22Rv1 (cell line): ENCODE results near the gene MYLIP.

ENCODE experiments used
- ZFX ChIP-seq: fragments of 450-650 bp; IDR thresholded peaks from 2 replicates; pipeline ENCODE4 v1.6.1; 2017; ENCODE audit warnings: antibody characterized with exemption, borderline replicate concordance
- TF ChIP-seq, protein P1 (sequence below): fragments of 450-650 bp; IDR thresholded peaks from 2 replicates; pipeline ENCODE4 v1.5.1; 2017; ENCODE audit warnings: mild to moderate bottlenecking

DNA sequence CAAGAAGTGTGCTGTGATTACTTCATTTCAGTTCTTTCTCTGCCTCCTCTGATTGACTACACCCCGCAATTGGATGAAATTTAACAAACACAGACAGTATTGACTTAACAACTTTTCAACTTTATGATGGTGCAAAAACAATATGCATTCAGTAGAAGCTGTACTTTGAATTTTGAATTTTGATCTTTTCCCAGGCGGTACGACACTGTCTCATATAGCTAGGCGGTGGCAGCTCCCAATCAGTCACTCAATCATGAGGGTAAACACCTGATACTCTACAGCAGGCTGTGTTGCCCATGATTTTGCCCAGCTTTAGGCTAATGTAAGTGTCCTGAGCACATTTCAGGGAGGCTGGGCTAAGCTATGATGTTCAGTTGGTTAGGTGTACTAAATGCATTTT lies 47.6 kb upstream of the MYLIP start:
- TF ChIP-seq, protein P1, sequence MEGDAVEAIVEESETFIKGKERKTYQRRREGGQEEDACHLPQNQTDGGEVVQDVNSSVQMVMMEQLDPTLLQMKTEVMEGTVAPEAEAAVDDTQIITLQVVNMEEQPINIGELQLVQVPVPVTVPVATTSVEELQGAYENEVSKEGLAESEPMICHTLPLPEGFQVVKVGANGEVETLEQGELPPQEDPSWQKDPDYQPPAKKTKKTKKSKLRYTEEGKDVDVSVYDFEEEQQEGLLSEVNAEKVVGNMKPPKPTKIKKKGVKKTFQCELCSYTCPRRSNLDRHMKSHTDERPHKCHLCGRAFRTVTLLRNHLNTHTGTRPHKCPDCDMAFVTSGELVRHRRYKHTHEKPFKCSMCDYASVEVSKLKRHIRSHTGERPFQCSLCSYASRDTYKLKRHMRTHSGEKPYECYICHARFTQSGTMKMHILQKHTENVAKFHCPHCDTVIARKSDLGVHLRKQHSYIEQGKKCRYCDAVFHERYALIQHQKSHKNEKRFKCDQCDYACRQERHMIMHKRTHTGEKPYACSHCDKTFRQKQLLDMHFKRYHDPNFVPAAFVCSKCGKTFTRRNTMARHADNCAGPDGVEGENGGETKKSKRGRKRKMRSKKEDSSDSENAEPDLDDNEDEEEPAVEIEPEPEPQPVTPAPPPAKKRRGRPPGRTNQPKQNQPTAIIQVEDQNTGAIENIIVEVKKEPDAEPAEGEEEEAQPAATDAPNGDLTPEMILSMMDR, result no peak
- TF ChIP-seq ZFX, result no peak
